Ovary (tissue), 3 donors: ENCODE measurements around the gene RCN1.

Experiments
- CTCF ChIP-seq, 3 donors: fragments of 450-650 bp in 2 of 3; fragments of 200-600 bp in 1 of 3; IDR thresholded peaks; one replicate each; pipeline versions ENCODE4 v1.5.1 to v1.8.0; 2016 to 2022; ENCODE audit warnings: antibody characterized with exemption in 3 of 3, mild to moderate bottlenecking in 1 of 3
- POLR2A ChIP-seq: fragments of 450-650 bp; IDR thresholded peaks from one replicate; pipeline ENCODE4 v1.6.1; 2017; ENCODE audit warnings: antibody characterized with exemption, mild to moderate bottlenecking, moderate library complexity
- donor health status: DM: no; HTN: no; CAD: no.

GRCh38 chr11:32110795-32111194 is 19.9 kb downstream of the RCN1 start:
- TF ChIP-seq CTCF (IDR thresholded peaks at IDR 0.05) (no peak), POLR2A (no peak)
